Urothelium cell line (cell line): Measurements from ENCODE around the gene IDUA.
"Not testable (repeated sequence)": the region's sequence is repeated elsewhere in the genome, so short reads cannot be mapped to it uniquely, and the experiment has no call there.

ENCODE experiments used
- DNase-seq: peaks from one replicate; pipeline ENCODE4 v3.0.0; 2011; ENCODE audit warnings: low spot score, mixed read lengths
- FAIRE-seq: peaks from 2 replicates; lab custom pipeline; 2011; peaks lifted over from hg19 to GRCh38; lab: Jason Lieb, UNC

The IDUA gene

GRCh38 chr4:999240-999863, 12.5 kb downstream of the IDUA start:
- not testable (repeated sequence) for FAIRE-seq

GRCh38 chr4:999882-1000425, 13.1 kb downstream of the IDUA start:
- FAIRE-seq, result no peak
- DNase-seq, result no peak

More at GRCh38 chr4:999240-999863, 12.5 kb downstream of the IDUA start:
- not testable (repeated sequence) for DNase-seq

- FAIRE-seq, result no peak
- no peak for DNase-seq
Observed at GRCh38 chr4:1000686-1001260, 13.9 kb downstream of the IDUA start.

GRCh38 chr4:1001561-1002130, 14.8 kb downstream of the IDUA start:
- no peak for DNase-seq
- FAIRE-seq, result no peak

- no peak for DNase-seq
- FAIRE-seq, result no peak
Observed at GRCh38 chr4:1002131-1002630, 15.3 kb downstream of the IDUA start.

- DNase-seq (no peak), FAIRE-seq (no peak)
Observed at GRCh38 chr4:1002631-1003251, 15.9 kb downstream of the IDUA start.

- FAIRE-seq (no peak), DNase-seq (no peak)
Observed at GRCh38 chr4:1003271-1004070, 16.6 kb downstream of the IDUA start.

GRCh38 chr4:1004071-1004418, 17.2 kb downstream of the IDUA start:
- FAIRE-seq (no peak), DNase-seq (no peak)

GRCh38 chr4:1004557-1005485, 18.0 kb downstream of the IDUA start:
- FAIRE-seq, result no peak

GRCh38 chr4:1006856-1007255, 20.0 kb downstream of the IDUA start:
- FAIRE-seq, result no peak
- no peak for DNase-seq

More at GRCh38 chr4:1004557-1005485, 18.0 kb downstream of the IDUA start:
- DNase-seq, result no peak

GRCh38 chr4:1008840-1009541, 22.1 kb downstream of the IDUA start:
- DNase-seq (no peak), FAIRE-seq (no peak)

- DNase-seq (peak; percentile 80), FAIRE-seq (no peak)
Observed at GRCh38 chr4:1009542-1010394, 22.9 kb downstream of the IDUA start.

- FAIRE-seq, result no peak
- peak; percentile 28 for DNase-seq
Observed at GRCh38 chr4:1010395-1011021, 23.7 kb downstream of the IDUA start.

GRCh38 chr4:1011022-1011665, 24.3 kb downstream of the IDUA start, which contains the start of gene FGFRL1:
TSS of gene FGFRL1 (plus strand) at chr4:1011626. CDS start at chr4:1012486, 860 bp downstream.
- FAIRE-seq (no peak), DNase-seq (peak; percentile 93)

- no peak for DNase-seq
- FAIRE-seq, result no peak
Observed at GRCh38 chr4:1011666-1012033, 24.8 kb downstream of the IDUA start.

GRCh38 chr4:1012034-1012739, 25.3 kb downstream of the IDUA start:
- no peak for FAIRE-seq
- peak; percentile 63 for DNase-seq
